Osteoblast (primary cell): ENCODE results near the gene TSPAN4. TPM values are rescaled to one million over a fixed set of nuclear protein-coding genes. Genes with fewer than 3 reads are reported as not detected.

Source experiments
- DNase-seq: peaks from one replicate; pipeline ENCODE4 v3.0.0; 2011; ENCODE audit warnings: low spot score, mixed read lengths; ENCODE audit not compliant: insufficient read length; ENCODE audit errors: missing footprints
- H2AFZ ChIP-seq: 2 replicates; pipeline ENCODE4 v1.6.0; 2011; ENCODE audit warnings: mild to moderate bottlenecking, low read length
- H3K27ac ChIP-seq: 2 replicates; pipeline ENCODE4 v1.5.1; 2011; ENCODE audit warnings: mild to moderate bottlenecking, low read depth, low read length, moderate library complexity
- H3K27me3 ChIP-seq: 2 replicates; pipeline ENCODE4 v1.6.0; 2012; ENCODE audit warnings: mild to moderate bottlenecking, control low read depth, inconsistent platforms, low read length, moderate library complexity; ENCODE audit not compliant: insufficient read depth
- H3K36me3 ChIP-seq: 2 replicates; pipeline ENCODE4 v1.5.1; 2011; ENCODE audit warnings: mild to moderate bottlenecking, low read length, control low read depth, moderate library complexity; ENCODE audit not compliant: insufficient read depth
- H3K4me1 ChIP-seq: 2 replicates; pipeline ENCODE4 v1.5.1; 2011; ENCODE audit warnings: mild to moderate bottlenecking, low read length, control low read depth, moderate library complexity; ENCODE audit not compliant: insufficient read depth
- H3K4me2 ChIP-seq: 2 replicates; pipeline ENCODE4 v1.6.0; 2011; ENCODE audit warnings: mild to moderate bottlenecking, low read length; ENCODE audit not compliant: insufficient read depth
- H3K4me3 ChIP-seq: fragments of 200-600 bp; sonication (generic); 3 replicates; pipeline ENCODE4 v1.5.1; 2012; ENCODE audit warnings: mild to moderate bottlenecking, low read length, inconsistent platforms; ENCODE audit not compliant: insufficient read depth
- H3K79me2 ChIP-seq: 2 replicates; pipeline ENCODE4 v1.6.0; 2012; ENCODE audit warnings: mild to moderate bottlenecking, low read length, control low read depth, inconsistent platforms; ENCODE audit not compliant: insufficient read depth
- H3K9me3 ChIP-seq: 2 replicates; pipeline ENCODE4 v1.5.1; 2011; ENCODE audit warnings: low read depth, low read length, control low read depth
- H4K20me1 ChIP-seq: 2 replicates; pipeline ENCODE4 v1.6.0; 2012; ENCODE audit warnings: mild to moderate bottlenecking, low read length, control low read depth; ENCODE audit not compliant: insufficient read depth
- CTCF ChIP-seq: IDR thresholded peaks from 2 replicates; pipeline ENCODE4 v1.5.1; 2011; ENCODE audit warnings: mild to moderate bottlenecking, low read depth, low read length, moderate library complexity; ENCODE audit errors: extremely low read depth
- total RNA-seq: library from RNA; depleted of rRNA; stranded (reverse); fragments of >200 nt; gene quantifications from 2 replicates; pipeline ENCODE4 v1.2.3, GENCODE V29; 2012

Gene TSPAN4
- total RNA-seq, 1 donor: 168 TPM

DNA sequence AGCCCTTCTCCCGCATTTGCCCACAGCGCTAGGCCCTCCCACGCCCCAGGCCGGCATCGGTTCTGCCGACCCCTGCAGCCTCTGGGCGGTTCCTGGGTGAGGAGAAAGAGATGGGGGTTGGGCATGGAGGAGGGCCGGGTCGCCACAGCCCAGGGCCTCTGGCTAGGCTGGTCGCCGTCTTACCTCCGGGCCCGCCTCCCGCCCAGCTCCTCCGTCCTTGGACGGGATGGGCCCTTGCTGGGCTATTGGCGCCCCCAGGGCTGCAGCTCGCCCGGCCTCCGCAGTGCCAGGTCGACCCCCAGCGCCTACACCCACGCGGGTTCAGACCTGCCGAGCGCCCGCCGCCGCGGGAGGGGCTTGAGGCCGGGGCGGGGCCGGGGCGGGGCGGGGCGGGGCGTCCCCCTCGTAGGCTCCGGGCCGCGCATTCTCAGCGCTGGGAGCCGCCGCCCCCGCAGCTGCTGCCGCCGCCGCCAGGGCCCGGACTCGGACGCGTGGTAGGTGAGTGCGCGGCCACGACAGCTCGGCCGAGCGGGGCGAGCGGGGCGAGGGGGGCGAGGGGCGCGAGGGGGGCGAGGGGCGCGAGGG is 10.0 kb upstream of the TSPAN4 start, which contains the start of gene CD151:
Gene CD151, plus strand, starts transcription at position 424 of the 585 bp plus-strand sequence. CDS start 3,118 bp downstream, outside the sequence.
- H3K4me2 ChIP-seq: peak within 1 kb of the TSS; percentile 92
- peaks cover 50% of the 10 kb centered on the region for H3K4me1 ChIP-seq
- no peak for TF ChIP-seq CTCF
- peak within 1 kb of the TSS; percentile 87 for H3K4me3 ChIP-seq
- peaks cover 15% of the 10 kb centered on the region for H3K36me3 ChIP-seq
- H2AFZ ChIP-seq: no peak within 1 kb of the TSS
- peak; percentile 96 for DNase-seq
- H3K27me3 ChIP-seq: no peaks in the 10 kb centered on the region
- no peaks in the 10 kb centered on the region for H3K9me3 ChIP-seq
- H4K20me1 ChIP-seq: peaks cover 36% of the 10 kb centered on the region
- H3K79me2 ChIP-seq: peaks cover 35% of the 10 kb centered on the region
- peak within 1 kb of the TSS; percentile 92 for H3K27ac ChIP-seq

- Histone ChIP-seq H3K27me3 (no peaks in the 10 kb centered on the region), H3K27ac (peak overlapping the region; percentile 92), H3K9me3 (no peaks in the 10 kb centered on the region), H3K4me2 (peak overlapping the region; percentile 92), H3K4me3 (peak overlapping the region; percentile 87), H2AFZ (no peak overlapping the region), H3K79me2 (peaks cover 40% of the 10 kb centered on the region), H3K36me3 (peaks cover 20% of the 10 kb centered on the region), H4K20me1 (peaks cover 38% of the 10 kb centered on the region), H3K4me1 (peaks cover 50% of the 10 kb centered on the region)
- no peak for TF ChIP-seq CTCF
- DNase-seq: peak; percentile 96
Measured at GRCh38 chr11:833114-833791, 9.4 kb upstream of the TSPAN4 start.

DNA sequence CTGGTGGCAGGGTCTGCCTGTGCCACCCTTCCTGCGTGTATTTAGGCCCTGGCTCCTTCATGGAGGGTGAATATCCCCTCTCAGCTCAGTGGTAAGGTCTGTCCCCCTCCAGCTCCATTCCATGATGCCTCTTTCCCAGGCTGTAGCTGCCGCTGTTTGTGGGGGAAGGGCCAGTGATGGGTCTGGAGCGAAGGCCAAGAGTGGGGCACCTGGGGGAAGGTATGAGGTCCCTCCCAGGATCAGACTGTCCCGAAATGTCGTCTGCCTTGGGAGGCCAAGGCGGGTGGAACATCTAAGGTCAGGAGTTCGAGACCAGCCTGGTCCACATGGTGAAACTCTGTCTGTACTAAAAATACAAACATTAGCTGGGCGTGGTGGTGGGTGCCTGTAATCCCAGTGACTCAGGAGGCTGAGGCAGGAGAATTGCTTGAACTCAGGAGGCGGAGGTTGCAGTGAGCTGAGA is 8.8 kb upstream of the TSPAN4 start:
- no peak overlapping the region for H2AFZ ChIP-seq
- peaks cover 44% of the 10 kb centered on the region for H4K20me1 ChIP-seq
- no peaks in the 10 kb centered on the region for H3K9me3 ChIP-seq
- H3K36me3 ChIP-seq: peaks cover 26% of the 10 kb centered on the region
- no peaks in the 10 kb centered on the region for H3K27me3 ChIP-seq
- TF ChIP-seq CTCF: no peak
- H3K4me2 ChIP-seq: peak overlapping the region; percentile 92
- H3K4me3 ChIP-seq: peak overlapping the region; percentile 87
- peaks cover 50% of the 10 kb centered on the region for H3K4me1 ChIP-seq
- DNase-seq: no peak
- H3K27ac ChIP-seq: peak overlapping the region; percentile 92
- peaks cover 45% of the 10 kb centered on the region for H3K79me2 ChIP-seq
